Left hindlimb (tissue), 1 donor: ENCODE measurements around the gene TTLL6.

Experiments
- DNase-seq: peaks from one replicate; pipeline ENCODE4 v3.0.0-alpha.2; 2018

Gene TTLL6

GRCh38 chr17:48735062-48735351 is 82.0 kb downstream of the TTLL6 start:
- DNase-seq = no peak

DNA sequence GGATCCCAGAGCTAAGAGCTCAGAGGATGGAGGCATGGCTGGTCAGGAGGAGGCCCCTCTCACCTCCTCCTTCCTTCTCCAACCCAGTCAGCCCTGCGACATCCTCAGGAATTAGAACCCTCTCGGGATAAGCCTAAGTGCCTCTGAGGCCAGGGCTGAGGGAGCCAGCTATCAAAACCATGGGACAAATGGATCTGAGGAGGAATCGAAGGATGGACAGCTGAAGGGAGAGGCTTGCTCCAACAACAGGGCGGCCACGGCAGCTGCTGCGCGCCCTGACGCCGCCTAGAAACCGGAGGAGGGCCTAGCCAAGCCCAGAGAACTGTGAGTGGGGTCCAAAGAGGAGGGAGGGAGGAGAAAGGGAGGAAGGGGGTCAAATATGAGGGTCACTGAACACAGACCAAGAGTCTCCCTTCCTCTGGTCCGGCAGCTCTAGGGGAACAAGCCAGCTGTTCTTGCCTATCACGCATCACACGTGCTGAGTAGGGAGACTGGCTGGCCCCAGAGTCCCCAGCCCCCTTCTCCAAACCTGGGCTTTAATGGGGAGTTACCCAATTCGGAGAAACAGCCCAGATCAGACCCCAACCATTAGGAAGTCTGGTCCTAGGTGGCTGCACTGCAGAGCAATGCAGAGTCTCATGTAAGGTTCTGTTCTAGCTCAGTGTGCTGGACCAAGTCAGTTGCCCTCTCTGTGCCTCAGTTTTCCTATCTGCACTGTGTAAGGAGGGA is 82.5 kb downstream of the TTLL6 start:
- no peak for DNase-seq

DNA sequence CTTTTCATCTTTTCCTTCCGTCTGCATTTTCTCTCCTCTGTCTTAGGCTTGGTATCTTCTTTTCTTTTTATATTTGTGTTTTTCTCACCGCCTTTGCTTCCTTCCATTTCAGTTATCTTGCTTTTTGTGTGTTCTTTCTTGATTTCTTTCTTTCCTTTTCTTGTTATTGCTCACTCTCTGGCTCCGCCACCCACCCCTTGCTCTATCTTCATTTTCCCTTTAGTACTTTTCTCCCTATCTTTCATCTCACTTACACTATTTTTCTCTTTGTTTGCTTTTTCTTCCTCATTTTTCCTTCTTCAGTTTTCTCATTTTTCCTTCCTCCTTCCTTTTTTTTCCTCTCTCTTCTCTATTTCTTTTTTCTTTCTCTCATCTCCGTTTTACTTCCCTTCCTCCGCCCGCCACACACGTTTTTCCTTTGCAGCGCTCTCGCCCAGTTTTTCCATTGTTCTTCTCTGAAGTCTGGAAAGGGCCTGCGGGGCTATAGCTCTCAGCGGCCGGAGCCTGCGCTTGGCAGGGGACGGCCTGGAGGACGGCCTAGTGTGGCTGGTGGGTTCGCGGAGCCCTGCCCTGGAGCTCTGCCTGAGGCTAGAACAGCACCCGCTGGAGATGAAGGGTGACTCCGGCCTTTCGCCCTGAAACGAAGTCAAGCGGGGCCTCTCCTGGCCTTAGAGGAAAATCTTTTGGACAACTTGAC is 83.2 kb downstream of the TTLL6 start:
- DNase-seq = no peak

- no peak for DNase-seq
Measured at GRCh38 chr17:48732688-48733629, 84.1 kb downstream of the TTLL6 start.

DNA sequence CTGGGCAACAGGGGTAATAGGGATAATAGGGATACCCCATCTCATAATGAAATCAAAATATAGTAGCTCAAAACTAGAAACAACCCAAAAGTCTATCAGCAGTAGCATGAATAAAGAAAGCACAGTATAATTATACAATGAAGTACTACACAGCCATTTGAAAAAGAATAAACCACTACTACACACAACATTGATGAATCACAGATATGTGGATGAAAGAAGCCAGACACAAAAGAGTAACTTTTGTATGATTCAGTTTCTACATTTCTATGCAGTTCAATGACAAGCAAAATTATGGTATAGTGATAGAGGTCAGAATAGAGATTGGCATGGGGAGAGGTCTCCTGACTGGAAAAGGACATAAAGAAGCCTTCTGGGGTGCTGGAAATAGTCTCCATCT is 85.7 kb downstream of the TTLL6 start:
- DNase-seq = no peak

GRCh38 chr17:48730240-48730550 is 86.8 kb downstream of the TTLL6 start:
- DNase-seq = no peak

DNA sequence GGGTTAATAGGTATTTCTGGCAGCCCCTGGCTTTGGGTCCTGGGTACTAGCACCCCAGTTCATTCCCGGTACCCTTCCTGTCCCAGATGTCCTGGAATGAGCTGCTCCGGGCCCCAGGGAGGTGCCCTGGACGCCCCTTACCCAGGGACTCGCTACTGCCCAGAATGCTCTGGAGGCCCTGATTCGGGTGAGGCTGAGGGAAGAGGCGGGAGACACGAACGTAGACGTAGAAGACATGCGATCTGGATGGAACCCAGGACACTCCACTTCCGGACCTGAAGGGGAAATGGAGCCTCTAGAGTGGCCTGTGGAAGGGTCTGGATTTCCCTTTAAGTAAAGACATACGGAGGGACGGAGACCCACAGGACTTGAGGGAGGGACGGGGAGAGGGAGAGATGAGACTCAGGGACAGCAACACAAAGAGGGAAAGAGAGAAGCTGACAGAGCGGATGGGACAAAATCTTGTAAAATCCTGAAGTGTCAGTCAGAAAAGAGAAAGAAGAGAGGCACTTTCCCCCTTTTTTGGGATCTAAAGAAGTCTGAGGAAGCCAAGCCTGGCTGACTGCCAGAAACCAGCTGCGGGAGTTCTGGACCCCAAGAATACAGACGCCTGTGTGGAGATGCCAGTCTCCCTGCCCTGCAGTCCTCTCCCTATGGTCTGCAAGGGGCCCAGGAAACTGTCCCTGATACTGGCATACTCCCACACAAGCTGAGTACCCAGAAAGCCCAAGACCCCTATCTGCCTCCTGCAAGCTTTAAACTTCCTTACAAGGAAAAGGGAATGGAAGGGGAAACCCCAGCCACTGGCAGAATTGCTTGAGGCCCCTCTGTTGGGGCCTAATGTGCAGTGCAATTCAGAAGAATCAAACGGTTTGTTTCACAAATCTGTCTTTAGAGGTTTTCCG is 87.4 kb downstream of the TTLL6 start:
- DNase-seq = no peak

DNA sequence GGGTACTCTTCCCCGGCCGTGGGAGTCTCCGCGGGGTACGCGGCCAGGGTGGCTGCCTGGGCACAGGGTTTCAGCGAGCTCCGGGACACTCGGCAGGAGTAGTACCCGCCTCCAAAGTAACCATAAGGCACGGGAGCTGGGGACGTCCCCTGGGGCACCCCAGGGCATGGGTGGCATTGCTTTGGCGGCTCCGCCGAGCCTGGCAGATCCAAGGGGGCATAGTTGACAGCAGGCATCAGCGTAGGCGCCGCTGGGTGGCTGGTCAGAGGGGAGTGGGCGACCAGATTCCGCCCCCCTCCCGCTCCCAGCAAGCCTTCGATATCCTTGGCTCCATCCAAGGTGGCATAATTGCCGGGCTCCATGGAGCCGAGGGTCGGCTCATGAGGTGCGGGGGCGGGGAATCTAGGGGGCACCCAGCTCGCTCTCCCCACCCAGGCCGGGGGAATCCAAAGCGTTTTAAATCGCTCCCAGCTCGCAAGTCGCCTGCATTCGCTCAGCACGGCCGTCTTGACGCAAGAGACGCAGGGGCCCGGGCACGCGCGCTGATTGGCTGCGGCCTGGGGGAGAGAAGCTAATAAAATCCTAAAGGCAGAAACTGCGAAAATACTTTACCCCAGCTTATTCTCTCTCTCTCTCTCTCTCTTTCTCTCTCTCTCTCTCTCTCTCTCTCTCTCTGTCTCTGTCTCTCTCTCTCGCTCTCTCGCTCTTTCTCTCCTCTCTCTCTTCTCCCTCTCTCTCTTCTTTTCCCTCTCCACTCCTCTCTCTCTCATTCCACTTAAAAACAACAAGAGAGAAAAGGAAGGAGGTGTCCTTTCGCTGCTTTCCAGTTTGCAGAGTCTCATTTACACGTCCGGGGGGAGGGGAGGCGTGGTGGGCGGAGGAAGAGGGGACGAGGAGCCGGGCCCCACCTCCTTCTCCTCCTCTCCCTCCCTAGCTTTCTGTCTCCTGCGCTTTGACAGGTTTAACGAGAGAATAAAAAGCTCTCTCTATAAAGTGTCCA is 88.5 kb downstream of the TTLL6 start, which contains the start of gene HOXB13:
TSS of gene HOXB13 (minus strand) at position 519 of the 1,000 bp plus-strand sequence. CDS start at position 362, 157 bp downstream.
- no peak for DNase-seq

GRCh38 chr17:48727415-48728175 is 89.4 kb downstream of the TTLL6 start:
- DNase-seq = no peak

- DNase-seq = no peak
Measured at GRCh38 chr17:48726916-48727286, 90.1 kb downstream of the TTLL6 start.

- no peak for DNase-seq
Measured at GRCh38 chr17:48726114-48726915, 90.7 kb downstream of the TTLL6 start.

DNA sequence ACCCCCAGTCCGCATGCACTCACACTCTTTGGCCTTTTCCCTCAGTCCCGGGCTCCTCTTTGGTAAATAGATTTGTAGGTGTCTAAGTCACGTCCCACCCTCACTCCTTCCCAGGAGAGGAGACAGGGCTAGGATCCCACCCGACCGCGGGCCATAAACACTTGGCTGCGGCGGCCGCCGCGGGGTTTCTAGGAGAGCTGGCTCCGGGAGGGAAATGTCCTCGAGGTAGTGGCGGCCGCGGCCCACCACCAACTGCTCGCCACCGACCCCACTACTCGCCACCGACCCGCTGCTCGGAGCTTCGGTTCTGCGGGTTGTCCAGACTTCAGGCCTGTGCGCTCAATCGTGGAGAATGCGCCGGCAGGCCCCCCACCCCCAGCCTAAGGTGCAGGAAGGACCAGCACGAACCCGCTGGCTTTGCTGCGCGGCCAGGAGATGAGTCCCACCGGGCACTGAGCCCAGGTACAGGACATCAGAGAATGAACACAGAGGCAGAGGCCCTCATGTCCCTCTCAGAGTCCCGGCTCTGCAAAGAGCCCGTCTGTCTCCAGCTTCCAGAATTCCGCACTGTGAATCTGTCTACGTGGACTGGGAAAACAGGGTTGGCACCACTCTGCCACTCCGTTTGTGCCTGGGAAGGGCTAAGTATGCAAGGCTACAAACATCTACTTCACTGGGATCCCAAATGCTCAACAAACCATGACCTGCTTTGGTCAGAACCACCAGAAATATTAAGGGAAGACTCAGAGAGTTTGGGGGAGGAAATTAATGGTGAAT is 91.6 kb downstream of the TTLL6 start:
- no peak for DNase-seq

DNA sequence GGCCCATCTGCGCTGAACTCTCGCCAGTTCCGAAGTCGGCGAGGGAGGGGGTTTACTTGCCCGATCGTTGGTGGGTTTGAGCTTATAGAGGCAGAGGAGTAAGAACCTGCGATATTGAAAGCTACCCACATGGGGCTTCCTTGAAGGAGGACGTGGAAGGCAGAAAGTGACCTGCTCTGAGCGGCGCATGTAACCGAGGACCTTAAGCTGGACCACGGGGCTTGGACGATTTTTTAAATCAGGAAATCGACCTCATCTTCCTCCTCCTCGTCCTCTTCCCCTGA is 92.1 kb downstream of the TTLL6 start:
- DNase-seq = no peak

DNA sequence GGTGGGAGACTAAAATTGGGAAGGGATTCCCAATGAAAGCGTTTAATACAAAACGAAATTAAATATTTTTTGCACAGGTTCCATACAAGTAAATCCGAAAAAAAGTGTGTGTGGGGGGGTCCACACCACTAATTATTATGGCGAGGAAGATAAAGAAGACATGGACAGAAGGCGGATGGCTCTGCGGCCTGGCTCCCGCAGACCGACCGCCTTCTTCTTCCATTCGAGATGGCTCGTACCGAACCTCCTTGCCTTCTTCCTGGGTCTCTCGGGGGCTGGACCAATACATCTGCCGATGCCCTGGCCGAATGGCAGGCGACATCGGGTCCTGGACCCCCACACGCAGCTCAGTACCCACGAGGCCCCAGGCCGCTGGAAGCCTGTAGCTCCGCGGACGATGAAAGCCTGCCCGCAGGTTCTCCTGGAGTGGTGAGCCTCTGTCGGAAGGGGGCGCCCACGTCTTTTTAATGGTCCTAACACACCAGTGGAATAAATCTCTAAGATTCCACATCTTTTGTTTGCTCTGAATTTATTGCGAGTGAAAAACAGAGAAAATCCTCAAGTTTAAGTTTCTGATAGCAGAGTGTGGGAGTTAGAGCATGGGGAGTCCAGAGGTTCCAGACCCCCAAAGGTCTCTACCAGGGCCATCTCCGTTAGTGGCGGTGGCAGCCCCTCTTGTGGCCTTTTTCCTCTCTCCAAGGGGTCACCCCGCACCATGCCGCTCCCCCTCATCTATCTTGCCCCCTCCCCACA is 92.6 kb downstream of the TTLL6 start:
- DNase-seq = peak; percentile 88

- DNase-seq = peak; percentile 49
Measured at GRCh38 chr17:48723423-48724250, 93.4 kb downstream of the TTLL6 start.

DNA sequence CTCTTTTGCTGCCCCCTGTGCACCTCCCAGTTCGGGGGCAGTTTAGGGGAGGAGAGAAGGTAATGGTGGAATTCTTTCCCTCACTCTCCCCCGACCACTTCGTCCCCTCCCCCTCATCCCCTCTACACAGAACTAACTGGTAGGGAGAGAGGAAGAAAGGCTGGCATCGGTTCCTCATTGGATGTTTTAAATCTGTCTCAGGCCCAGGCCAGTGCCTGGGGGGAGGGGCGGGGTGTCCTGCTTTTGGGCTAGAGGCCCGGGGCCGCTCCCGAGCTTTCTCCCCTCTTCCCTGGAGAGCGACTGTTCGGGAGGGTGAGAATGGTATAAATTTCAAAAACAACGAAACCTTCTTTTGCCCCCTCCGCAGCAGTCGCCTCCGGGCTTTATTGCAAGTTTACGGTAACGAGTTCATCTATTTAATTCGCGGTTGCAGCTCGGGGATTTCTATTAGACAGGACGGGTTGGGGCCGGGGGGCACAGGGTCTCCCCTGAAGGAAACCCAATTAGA is 94.1 kb downstream of the TTLL6 start, which contains the start of gene PRAC2:
TSS of gene PRAC2 (plus strand) at position 271 of the 508 bp plus-strand sequence. CDS start 1,226 bp downstream, outside the sequence.
- DNase-seq = no peak
